ENCODE data around the gene IL3. TPM values are rescaled to one million over a fixed set of nuclear protein-coding genes. Genes with fewer than 3 reads are reported as not detected.

Gene IL3
- total RNA-seq, 1 experiment from 2014 or later: not detected

GRCh38 chr5:132063090-132063911 is 2.8 kb downstream of the IL3 start:
- BruUV-seq (replicated peaks): no TSS peak
- no peaks in the 10 kb centered on the region for H3K27me3 ChIP-seq (ENCODE audit: control insufficient read depth, insufficient read depth, low read length)
- DNase-seq (ENCODE audit: low read depth, low spot score) (no peak), ATAC-seq (peak; percentile 71)
- POLR2A ChIA-PET: no interaction called here
- H3K4me3 ChIP-seq (ENCODE audit: low read depth in 2 of 2, low read length in 2 of 2): no peak overlapping the region
- TF ChIP-seq, protein P1, sequence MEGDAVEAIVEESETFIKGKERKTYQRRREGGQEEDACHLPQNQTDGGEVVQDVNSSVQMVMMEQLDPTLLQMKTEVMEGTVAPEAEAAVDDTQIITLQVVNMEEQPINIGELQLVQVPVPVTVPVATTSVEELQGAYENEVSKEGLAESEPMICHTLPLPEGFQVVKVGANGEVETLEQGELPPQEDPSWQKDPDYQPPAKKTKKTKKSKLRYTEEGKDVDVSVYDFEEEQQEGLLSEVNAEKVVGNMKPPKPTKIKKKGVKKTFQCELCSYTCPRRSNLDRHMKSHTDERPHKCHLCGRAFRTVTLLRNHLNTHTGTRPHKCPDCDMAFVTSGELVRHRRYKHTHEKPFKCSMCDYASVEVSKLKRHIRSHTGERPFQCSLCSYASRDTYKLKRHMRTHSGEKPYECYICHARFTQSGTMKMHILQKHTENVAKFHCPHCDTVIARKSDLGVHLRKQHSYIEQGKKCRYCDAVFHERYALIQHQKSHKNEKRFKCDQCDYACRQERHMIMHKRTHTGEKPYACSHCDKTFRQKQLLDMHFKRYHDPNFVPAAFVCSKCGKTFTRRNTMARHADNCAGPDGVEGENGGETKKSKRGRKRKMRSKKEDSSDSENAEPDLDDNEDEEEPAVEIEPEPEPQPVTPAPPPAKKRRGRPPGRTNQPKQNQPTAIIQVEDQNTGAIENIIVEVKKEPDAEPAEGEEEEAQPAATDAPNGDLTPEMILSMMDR (IDR thresholded peaks at IDR 0.05): peak; percentile 98
- no peak for TF ChIP-seq TCF7L2 (IDR thresholded peaks at IDR 0.05; ENCODE audit: low read depth, low read length)
- no peaks in the 10 kb centered on the region for H3K36me3 ChIP-seq (ENCODE audit: control insufficient read depth, insufficient read depth, low read length)
- H3K4me1 ChIP-seq (ENCODE audit: control insufficient read depth, insufficient read depth, low read length): no peaks in the 10 kb centered on the region
- intact Hi-C loops (cut with micrococcal nuclease; ENCODE audit: unreplicated experiment): loop anchor here (10.0 kb wide), 2 partner anchors 312 to 432 kb away; partner anchors contain the start of gene IRF1
- in situ Hi-C loops (cut with HindIII; ENCODE audit: low pct_unique_long_range_greater_than_20kb, low sequenced_read_pairs): no loop called here
- CTCF ChIA-PET: interaction anchor here (0.7 to 1.1 kb wide), 2 partner anchors 18 to 474 kb away, joined by 3 read pairs; no protein-coding TSS in a partner anchor
- H3K9me3 ChIP-seq (ENCODE audit: control insufficient read depth, insufficient read depth, low read depth, low read length): no peaks in the 10 kb centered on the region
- no peak overlapping the region for H3K27ac ChIP-seq (ENCODE audit: low read length)

- Histone ChIP-seq H3K36me3 (ENCODE audit: control insufficient read depth, insufficient read depth, low read length) (no peaks in the 10 kb centered on the region), H3K27me3 (ENCODE audit: control insufficient read depth, insufficient read depth, low read length) (no peaks in the 10 kb centered on the region), H3K4me3 (ENCODE audit: low read depth in 2 of 2, low read length in 2 of 2) (no peak overlapping the region), H3K27ac (ENCODE audit: low read length) (no peak overlapping the region), H3K9me3 (ENCODE audit: control insufficient read depth, insufficient read depth, low read depth, low read length) (no peaks in the 10 kb centered on the region), H3K4me1 (ENCODE audit: control insufficient read depth, insufficient read depth, low read length) (no peaks in the 10 kb centered on the region)
- POLR2A ChIA-PET: no interaction called here
- CTCF ChIA-PET: interaction anchor here (1.1 kb wide), 1 partner anchor 18 kb away, joined by 3 read pairs; no protein-coding TSS in a partner anchor
- no peak for DNase-seq (ENCODE audit: low read depth, low spot score)
- TF ChIP-seq TCF7L2 (IDR thresholded peaks at IDR 0.05; ENCODE audit: low read depth, low read length) (no peak), SIN3A (IDR thresholded peaks at IDR 0.05; ENCODE audit: borderline replicate concordance, insufficient read depth, low read depth, low read length) (no peak), REST (IDR thresholded peaks at IDR 0.05; ENCODE audit: insufficient read depth in 1 of 2, low read depth in 2 of 2, low read length in 1 of 2) (no peak), POLR2AphosphoS5 (IDR thresholded peaks at IDR 0.05; ENCODE audit: low read depth, low read length) (no peak)
- TF ChIP-seq, protein P1 (IDR thresholded peaks at IDR 0.05): no peak
- in situ Hi-C loops (cut with HindIII; ENCODE audit: low pct_unique_long_range_greater_than_20kb, low sequenced_read_pairs) (no loop called here), intact Hi-C loops (cut with micrococcal nuclease; ENCODE audit: unreplicated experiment) (loop anchor here (2.0 to 10.0 kb wide), 3 partner anchors 71 to 431 kb away; partner anchors contain the start of gene IRF1)
- BruUV-seq (replicated peaks): no TSS peak
- ATAC-seq: no peak
Observed at GRCh38 chr5:132064140-132064539, 3.7 kb downstream of the IL3 start.

Measured in Panc1 (cell line).